ENCODE results near the gene GRID1.

Gene GRID1

DNA sequence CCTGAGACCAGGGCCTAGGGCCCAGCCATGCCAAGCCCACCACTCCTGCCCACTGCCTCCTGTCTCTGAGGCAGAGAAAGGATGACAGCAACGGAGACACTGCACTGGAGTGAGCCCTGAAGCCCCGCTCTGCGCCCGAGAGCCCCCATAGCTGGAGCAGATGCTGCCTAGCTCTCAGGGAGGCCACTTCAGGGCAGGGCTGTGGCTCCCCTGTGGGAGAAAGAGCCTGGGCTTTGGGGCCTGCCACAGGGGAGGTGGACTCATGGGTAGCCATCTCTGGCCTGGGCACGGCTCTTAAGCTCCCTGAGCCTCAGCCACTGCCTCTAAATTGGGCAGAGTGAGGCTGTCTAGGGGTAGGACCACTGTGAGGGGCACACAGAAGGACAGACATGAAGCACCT lies 214.2 kb downstream of the GRID1 start:
- Histone ChIP-seq H3K9me3 (ENCODE audit: control insufficient read depth, low read length) (no peaks in the 10 kb centered on the region), H3K4me3 (ENCODE audit: insufficient read depth in 1 of 2, low read depth in 1 of 2, low read length in 2 of 2) (no peak overlapping the region), H4K8ac (ENCODE audit: low read length) (no peak overlapping the region), H2BK120ac (ENCODE audit: low read depth, low read length) (no peak overlapping the region), H3K18ac (ENCODE audit: low read depth in 1 of 2, low read length in 2 of 2) (no peak overlapping the region), H2BK5ac (ENCODE audit: low read depth, low read length, poor library complexity, severe bottlenecking) (no peak overlapping the region), H3K4me2 (ENCODE audit: low read length, poor library complexity, severe bottlenecking) (no peak overlapping the region), H2AFZ (ENCODE audit: low read depth, low read length) (no peak overlapping the region), H3K4ac (ENCODE audit: low read depth in 1 of 2, low read length in 2 of 2) (no peak overlapping the region), H2BK12ac (ENCODE audit: low read length in 2 of 2) (no peak overlapping the region), H2BK15ac (ENCODE audit: low read depth, poor library complexity, severe bottlenecking) (no peak overlapping the region), H4K91ac (ENCODE audit: low read length) (no peak overlapping the region), H2AK5ac (ENCODE audit: low read length, severe bottlenecking) (no peak overlapping the region), H3K36me3 (ENCODE audit: control insufficient read depth in 1 of 2, insufficient read depth in 2 of 2, low read depth in 1 of 2, low read length in 2 of 2) (no peaks in the 10 kb centered on the region), H3K4me1 (ENCODE audit: control insufficient read depth, insufficient read depth, low read depth, low read length) (no peaks in the 10 kb centered on the region), H3K79me1 (replicated peaks; ENCODE audit: low read length, poor library complexity, severe bottlenecking) (no peaks in the 10 kb centered on the region), H3K27ac (ENCODE audit: low read length, poor library complexity, severe bottlenecking) (no peak overlapping the region), H3K9ac (ENCODE audit: low read length) (no peak overlapping the region), H3K23ac (ENCODE audit: low read length in 2 of 2) (no peak overlapping the region), H3K27me3 (ENCODE audit: control insufficient read depth in 1 of 2, insufficient read depth in 1 of 2, low read length in 2 of 2) (peaks cover 0 to 2% of the 10 kb centered on the region in 2 experiments), H3K14ac (ENCODE audit: low read length in 2 of 2) (no peak overlapping the region)
- 79% methylated on average over 5 of the region's 5 CpGs for WGBS
- DNase-seq = no peak

- Histone ChIP-seq H3K4me2 (ENCODE audit: low read length, poor library complexity, severe bottlenecking) (no peak overlapping the region), H2BK12ac (ENCODE audit: low read length in 2 of 2) (no peak overlapping the region), H3K27ac (ENCODE audit: low read length, poor library complexity, severe bottlenecking) (no peak overlapping the region), H4K91ac (ENCODE audit: low read length) (no peak overlapping the region), H3K9ac (ENCODE audit: low read length) (no peak overlapping the region), H3K23ac (ENCODE audit: low read length in 2 of 2) (no peak overlapping the region), H3K4me3 (ENCODE audit: insufficient read depth in 1 of 2, low read depth in 1 of 2, low read length in 2 of 2) (no peak overlapping the region), H2BK5ac (ENCODE audit: low read depth, low read length, poor library complexity, severe bottlenecking) (no peak overlapping the region), H3K4ac (ENCODE audit: low read depth in 1 of 2, low read length in 2 of 2) (no peak overlapping the region), H3K4me1 (ENCODE audit: control insufficient read depth, insufficient read depth, low read depth, low read length) (no peaks in the 10 kb centered on the region), H2BK15ac (ENCODE audit: low read depth, poor library complexity, severe bottlenecking) (no peak overlapping the region), H3K14ac (ENCODE audit: low read length in 2 of 2) (no peak overlapping the region), H3K27me3 (ENCODE audit: control insufficient read depth in 1 of 2, insufficient read depth in 1 of 2, low read length in 2 of 2) (peaks cover 0 to 2% of the 10 kb centered on the region in 2 experiments), H2AK5ac (ENCODE audit: low read length, severe bottlenecking) (no peak overlapping the region), H3K18ac (ENCODE audit: low read depth in 1 of 2, low read length in 2 of 2) (no peak overlapping the region), H3K79me1 (replicated peaks; ENCODE audit: low read length, poor library complexity, severe bottlenecking) (no peaks in the 10 kb centered on the region), H3K36me3 (ENCODE audit: control insufficient read depth in 1 of 2, insufficient read depth in 2 of 2, low read depth in 1 of 2, low read length in 2 of 2) (no peaks in the 10 kb centered on the region), H2AFZ (ENCODE audit: low read depth, low read length) (no peak overlapping the region), H2BK120ac (ENCODE audit: low read depth, low read length) (no peak overlapping the region), H3K9me3 (ENCODE audit: control insufficient read depth, low read length) (no peaks in the 10 kb centered on the region), H4K8ac (ENCODE audit: low read length) (no peak overlapping the region)
- DNase-seq = no peak
- 36% methylated on average over 4 of the region's 5 CpGs for WGBS
These were observed 215.0 kb downstream of the GRID1 start for GRCh38 chr10:86151613-86152012.

DNA sequence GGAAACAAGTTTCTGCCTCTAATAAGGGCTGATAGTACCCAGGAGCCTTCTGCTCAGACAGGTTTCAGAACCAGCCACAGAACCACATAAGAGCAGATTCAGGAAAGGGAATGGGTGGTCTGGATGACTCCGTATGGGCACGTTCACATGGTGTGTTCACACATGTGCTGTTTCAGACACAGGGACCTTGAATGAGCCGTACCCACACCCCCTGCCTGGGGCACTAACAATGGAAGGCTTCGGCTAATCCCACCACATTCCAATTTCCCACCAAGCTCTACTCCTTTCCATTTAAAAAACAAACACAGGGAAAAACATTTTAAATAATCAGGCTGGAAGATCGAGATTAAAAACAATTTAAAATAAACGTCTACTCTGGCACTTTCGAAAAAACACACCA lies 217.3 kb downstream of the GRID1 start:
- H4K8ac ChIP-seq (ENCODE audit: low read length) = no peak overlapping the region
- H4K91ac ChIP-seq (ENCODE audit: low read length) = no peak overlapping the region
- H3K4me1 ChIP-seq (ENCODE audit: control insufficient read depth, insufficient read depth, low read depth, low read length) = no peaks in the 10 kb centered on the region
- H3K79me1 ChIP-seq (replicated peaks; ENCODE audit: low read length, poor library complexity, severe bottlenecking) = no peaks in the 10 kb centered on the region
- H3K23ac ChIP-seq (ENCODE audit: low read length in 2 of 2) = no peak overlapping the region
- H3K27ac ChIP-seq (ENCODE audit: low read length, poor library complexity, severe bottlenecking) = no peak overlapping the region
- no peaks in the 10 kb centered on the region for H3K27me3 ChIP-seq (ENCODE audit: control insufficient read depth in 1 of 2, insufficient read depth in 1 of 2, low read length in 2 of 2)
- WGBS = 80% methylated on average over 6 of the region's 7 CpGs
- no peak overlapping the region for H2BK5ac ChIP-seq (ENCODE audit: low read depth, low read length, poor library complexity, severe bottlenecking)
- no peak overlapping the region for H2BK15ac ChIP-seq (ENCODE audit: low read depth, poor library complexity, severe bottlenecking)
- H3K9ac ChIP-seq (ENCODE audit: low read length) = no peak overlapping the region
- no peak overlapping the region for H2AFZ ChIP-seq (ENCODE audit: low read depth, low read length)
- no peak overlapping the region for H2BK12ac ChIP-seq (ENCODE audit: low read length in 2 of 2)
- no peaks in the 10 kb centered on the region for H3K36me3 ChIP-seq (ENCODE audit: control insufficient read depth in 1 of 2, insufficient read depth in 2 of 2, low read depth in 1 of 2, low read length in 2 of 2)
- no peak overlapping the region for H2BK120ac ChIP-seq (ENCODE audit: low read depth, low read length)
- no peak overlapping the region for H2AK5ac ChIP-seq (ENCODE audit: low read length, severe bottlenecking)
- H3K9me3 ChIP-seq (ENCODE audit: control insufficient read depth, low read length) = no peaks in the 10 kb centered on the region
- no peak overlapping the region for H3K14ac ChIP-seq (ENCODE audit: low read length in 2 of 2)
- DNase-seq = no peak
- H3K18ac ChIP-seq (ENCODE audit: low read depth in 1 of 2, low read length in 2 of 2) = no peak overlapping the region
- no peak overlapping the region for H3K4ac ChIP-seq (ENCODE audit: low read depth in 1 of 2, low read length in 2 of 2)
- no peak overlapping the region for H3K4me3 ChIP-seq (ENCODE audit: insufficient read depth in 1 of 2, low read depth in 1 of 2, low read length in 2 of 2)
- H3K4me2 ChIP-seq (ENCODE audit: low read length, poor library complexity, severe bottlenecking) = no peak overlapping the region

GRCh38 chr10:86148117-86148516 lies 218.5 kb downstream of the GRID1 start:
- Histone ChIP-seq H2AK5ac (ENCODE audit: low read length, severe bottlenecking) (no peak overlapping the region), H2BK120ac (ENCODE audit: low read depth, low read length) (no peak overlapping the region), H2AFZ (ENCODE audit: low read depth, low read length) (no peak overlapping the region), H3K4me1 (ENCODE audit: control insufficient read depth, insufficient read depth, low read depth, low read length) (no peaks in the 10 kb centered on the region), H3K23ac (ENCODE audit: low read length in 2 of 2) (no peak overlapping the region), H2BK5ac (ENCODE audit: low read depth, low read length, poor library complexity, severe bottlenecking) (no peak overlapping the region), H2BK12ac (ENCODE audit: low read length in 2 of 2) (no peak overlapping the region), H3K36me3 (ENCODE audit: control insufficient read depth in 1 of 2, insufficient read depth in 2 of 2, low read depth in 1 of 2, low read length in 2 of 2) (no peaks in the 10 kb centered on the region), H3K4ac (ENCODE audit: low read depth in 1 of 2, low read length in 2 of 2) (no peak overlapping the region), H3K18ac (ENCODE audit: low read depth in 1 of 2, low read length in 2 of 2) (no peak overlapping the region), H4K8ac (ENCODE audit: low read length) (no peak overlapping the region), H3K79me1 (replicated peaks; ENCODE audit: low read length, poor library complexity, severe bottlenecking) (no peaks in the 10 kb centered on the region), H2BK15ac (ENCODE audit: low read depth, poor library complexity, severe bottlenecking) (no peak overlapping the region), H3K9ac (ENCODE audit: low read length) (no peak overlapping the region), H4K91ac (ENCODE audit: low read length) (no peak overlapping the region), H3K9me3 (ENCODE audit: control insufficient read depth, low read length) (no peaks in the 10 kb centered on the region), H3K27me3 (ENCODE audit: control insufficient read depth in 1 of 2, insufficient read depth in 1 of 2, low read length in 2 of 2) (no peaks in the 10 kb centered on the region), H3K4me3 (ENCODE audit: insufficient read depth in 1 of 2, low read depth in 1 of 2, low read length in 2 of 2) (no peak overlapping the region), H3K4me2 (ENCODE audit: low read length, poor library complexity, severe bottlenecking) (no peak overlapping the region), H3K27ac (ENCODE audit: low read length, poor library complexity, severe bottlenecking) (no peak overlapping the region), H3K14ac (ENCODE audit: low read length in 2 of 2) (no peak overlapping the region)
- 31% methylated on average over 2 of the region's 2 CpGs for WGBS
- DNase-seq = no peak

All from mesenchymal stem cell (in vitro differentiated cells and primary cell).